ENCODE results near the gene GALNT13.

The GALNT13 gene

DNA sequence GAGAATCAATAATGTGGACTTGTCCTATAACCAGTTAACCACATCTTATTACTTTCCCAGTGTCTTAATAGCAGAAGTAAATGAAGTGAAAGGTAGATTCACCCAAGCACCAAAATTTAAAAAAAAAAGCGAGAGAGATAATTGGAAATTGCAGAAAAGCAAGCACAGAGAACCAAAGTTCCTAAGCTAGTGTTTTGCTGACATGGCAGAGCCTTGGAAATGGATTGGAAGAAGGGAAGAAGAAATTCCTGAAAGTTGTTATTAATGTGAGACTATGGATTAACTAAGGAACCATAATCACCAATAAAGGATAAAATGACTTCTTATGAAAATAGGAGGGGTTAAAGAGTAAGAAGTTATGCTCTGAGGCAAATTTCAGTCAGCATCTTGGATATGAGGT lies 384.4 kb downstream of the GALNT13 start:
- POLR2A ChIA-PET: no interaction called here
- H3K4me3 ChIP-seq (ENCODE audit: low read depth, low read length): no peak overlapping the region
- TF ChIP-seq, protein P1, sequence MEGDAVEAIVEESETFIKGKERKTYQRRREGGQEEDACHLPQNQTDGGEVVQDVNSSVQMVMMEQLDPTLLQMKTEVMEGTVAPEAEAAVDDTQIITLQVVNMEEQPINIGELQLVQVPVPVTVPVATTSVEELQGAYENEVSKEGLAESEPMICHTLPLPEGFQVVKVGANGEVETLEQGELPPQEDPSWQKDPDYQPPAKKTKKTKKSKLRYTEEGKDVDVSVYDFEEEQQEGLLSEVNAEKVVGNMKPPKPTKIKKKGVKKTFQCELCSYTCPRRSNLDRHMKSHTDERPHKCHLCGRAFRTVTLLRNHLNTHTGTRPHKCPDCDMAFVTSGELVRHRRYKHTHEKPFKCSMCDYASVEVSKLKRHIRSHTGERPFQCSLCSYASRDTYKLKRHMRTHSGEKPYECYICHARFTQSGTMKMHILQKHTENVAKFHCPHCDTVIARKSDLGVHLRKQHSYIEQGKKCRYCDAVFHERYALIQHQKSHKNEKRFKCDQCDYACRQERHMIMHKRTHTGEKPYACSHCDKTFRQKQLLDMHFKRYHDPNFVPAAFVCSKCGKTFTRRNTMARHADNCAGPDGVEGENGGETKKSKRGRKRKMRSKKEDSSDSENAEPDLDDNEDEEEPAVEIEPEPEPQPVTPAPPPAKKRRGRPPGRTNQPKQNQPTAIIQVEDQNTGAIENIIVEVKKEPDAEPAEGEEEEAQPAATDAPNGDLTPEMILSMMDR (IDR thresholded peaks at IDR 0.05; ENCODE audit: insufficient read depth, low read length, missing control alignments): no peak
- DNase-seq (ENCODE audit: low read depth, low spot score): no peak
- CTCF ChIA-PET: no interaction called here

DNA sequence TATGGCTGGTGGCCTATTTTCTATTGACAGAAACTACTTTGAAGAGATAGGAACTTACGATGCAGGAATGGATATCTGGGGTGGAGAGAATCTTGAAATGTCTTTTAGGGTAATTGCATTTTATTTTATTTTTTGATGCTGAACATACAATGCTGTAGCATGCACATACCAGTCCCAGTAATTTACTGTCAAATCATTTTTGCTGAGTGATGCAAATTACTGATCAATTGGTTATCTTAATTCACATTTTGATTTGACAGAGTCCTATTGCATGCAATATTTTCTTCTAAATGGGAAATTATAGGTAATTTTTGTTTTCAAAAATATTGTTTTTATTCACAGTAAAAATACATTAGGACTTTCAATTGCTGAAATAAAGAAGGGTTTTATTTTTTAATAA lies 387.3 kb downstream of the GALNT13 start:
- TF ChIP-seq, protein P1 (IDR thresholded peaks at IDR 0.05; ENCODE audit: insufficient read depth, low read length, missing control alignments): no peak
- ChIA-PET CTCF (no interaction called here), POLR2A (no interaction called here)
- no peak overlapping the region for H3K4me3 ChIP-seq (ENCODE audit: low read depth, low read length)
- no peak for DNase-seq (ENCODE audit: low read depth, low spot score)

DNA sequence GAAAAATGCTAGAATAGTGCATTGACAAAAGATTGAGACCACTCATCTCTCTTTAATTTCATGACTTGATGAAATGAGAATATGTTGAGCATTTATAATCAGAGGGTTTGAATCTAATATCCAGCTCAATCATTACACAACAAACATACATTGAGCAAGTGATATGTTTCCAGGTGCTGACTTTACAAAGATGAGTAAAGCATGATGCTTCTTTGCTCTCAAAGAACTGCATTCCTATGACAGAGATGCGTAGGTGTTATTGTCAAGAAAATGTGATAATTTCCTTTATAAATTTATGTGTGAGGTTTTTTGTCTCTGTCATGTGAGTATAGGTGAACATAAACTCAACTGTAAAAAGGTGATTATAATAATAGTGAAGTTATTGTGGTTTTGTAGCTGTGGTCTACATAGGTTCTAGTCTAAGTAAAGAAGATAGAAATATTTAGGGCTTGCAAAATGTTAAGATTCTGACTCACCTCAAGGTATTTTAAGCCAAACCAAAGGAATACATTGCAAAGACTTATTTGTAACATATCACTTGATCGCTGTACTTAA lies 389.8 kb downstream of the GALNT13 start:
- TF ChIP-seq, protein P1 (IDR thresholded peaks at IDR 0.05; ENCODE audit: insufficient read depth, low read length, missing control alignments): no peak
- ChIA-PET CTCF (no interaction called here), POLR2A (no interaction called here)
- DNase-seq (ENCODE audit: low read depth, low spot score): no peak
- H3K4me3 ChIP-seq (ENCODE audit: low read depth, low read length): no peak overlapping the region

DNA sequence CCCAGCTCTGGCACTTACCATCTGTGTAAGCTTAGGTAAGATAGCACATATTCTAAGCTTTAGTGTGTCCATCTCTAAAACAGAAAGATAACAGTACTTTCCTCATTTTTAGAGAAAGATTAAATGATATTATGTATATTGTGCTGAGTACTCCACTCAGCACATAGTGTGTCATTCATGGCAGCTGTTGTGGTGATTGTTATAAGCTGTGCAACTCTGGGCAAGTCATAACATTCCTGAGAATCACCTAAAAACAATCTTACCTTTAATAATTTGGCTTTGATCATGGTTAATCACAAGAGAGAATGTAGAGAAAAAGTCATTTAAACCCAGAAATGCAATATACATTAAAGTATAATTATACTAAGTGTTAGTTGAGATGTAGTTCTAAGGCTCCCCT lies 391.5 kb downstream of the GALNT13 start:
- no peak overlapping the region for H3K4me3 ChIP-seq (ENCODE audit: low read depth, low read length)
- DNase-seq (ENCODE audit: low read depth, low spot score): no peak
- POLR2A ChIA-PET: no interaction called here
- CTCF ChIA-PET: no interaction called here
- TF ChIP-seq, protein P1 (IDR thresholded peaks at IDR 0.05; ENCODE audit: insufficient read depth, low read length, missing control alignments): no peak

DNA sequence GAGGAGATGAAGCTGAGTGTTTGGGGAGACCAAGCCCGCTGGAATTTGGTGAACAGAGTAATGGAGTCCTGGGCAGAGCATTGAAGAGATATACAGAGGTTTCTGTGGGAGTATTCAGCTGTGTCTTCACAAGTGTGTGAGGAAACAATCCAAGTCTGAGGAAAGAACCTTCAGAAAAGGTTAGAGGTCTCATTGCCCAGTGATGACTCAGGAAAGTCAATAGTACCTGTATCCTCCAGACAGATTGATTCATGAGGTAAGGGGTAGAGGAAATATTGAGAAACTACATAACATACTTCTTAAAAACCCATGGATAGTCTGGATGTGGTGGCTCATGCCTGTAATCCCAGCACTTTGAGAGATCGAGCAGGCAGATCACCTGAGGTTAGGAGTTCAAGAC lies 392.3 kb downstream of the GALNT13 start:
- POLR2A ChIA-PET: no interaction called here
- DNase-seq (ENCODE audit: low read depth, low spot score): no peak
- H3K4me3 ChIP-seq (ENCODE audit: low read depth, low read length): no peak overlapping the region
- CTCF ChIA-PET: no interaction called here
- TF ChIP-seq, protein P1 (IDR thresholded peaks at IDR 0.05; ENCODE audit: insufficient read depth, low read length, missing control alignments): no peak

DNA sequence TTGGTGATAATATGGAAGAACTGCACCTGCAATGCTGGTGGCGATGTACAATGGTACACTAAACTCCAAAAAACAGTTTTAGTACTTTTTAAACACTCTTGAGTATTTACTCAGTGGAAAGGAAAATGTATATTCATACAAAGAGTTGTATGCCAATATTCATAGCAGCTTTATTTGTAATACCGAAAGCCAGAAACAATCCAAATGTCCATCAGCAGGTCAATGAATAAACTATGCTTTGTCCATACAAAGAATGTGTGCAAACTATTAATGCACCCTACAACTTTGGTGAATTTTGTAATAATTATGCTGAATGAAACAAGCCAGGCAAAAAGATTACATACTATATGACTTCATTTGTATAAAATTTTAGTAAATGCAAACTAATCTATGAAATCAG lies 396.3 kb downstream of the GALNT13 start:
- no peak overlapping the region for H3K4me3 ChIP-seq (ENCODE audit: low read depth, low read length)
- POLR2A ChIA-PET: no interaction called here
- TF ChIP-seq, protein P1 (IDR thresholded peaks at IDR 0.05; ENCODE audit: insufficient read depth, low read length, missing control alignments): no peak
- CTCF ChIA-PET: no interaction called here
- DNase-seq (ENCODE audit: low read depth, low spot score): no peak
